Cardiac muscle cell (in vitro differentiated cells and primary cell): Measurements from ENCODE around the gene SGPL1. TPM values are rescaled to one million over a fixed set of nuclear protein-coding genes. Genes with fewer than 3 reads are reported as not detected.
"Not testable (repeated sequence)": the region's sequence is repeated elsewhere in the genome, so short reads cannot be mapped to it uniquely, and the experiment has no call there.

Experiments used
- DNase-seq, 2 donors: peaks; one replicate each; pipeline versions ENCODE4 v3.0.0 to v3.0.0-alpha.2; 2010 to 2017; ENCODE audit warnings: low read depth in 1 of 2, low spot score in 1 of 2
- H3K27ac ChIP-seq: fragments of 200-600 bp; sonication (generic); 2 replicates; pipeline ENCODE4 v1.5.1; 2016
- H3K27me3 ChIP-seq: fragments of 200-600 bp; sonication (generic); 2 replicates; pipeline ENCODE4 v1.6.0; 2016; ENCODE audit warnings: control low read depth
- H3K36me3 ChIP-seq: fragments of 200-600 bp; sonication (generic); 2 replicates; pipeline ENCODE4 v1.5.1; 2016; ENCODE audit warnings: control low read depth
- H3K4me1 ChIP-seq: fragments of 200-600 bp; sonication (generic); 2 replicates; pipeline ENCODE4 v1.8.1; 2017; ENCODE audit warnings: low read depth, mild to moderate bottlenecking, mixed run types
- H3K4me3 ChIP-seq: fragments of 200-600 bp; sonication (generic); 2 replicates; pipeline ENCODE4 v1.5.1; 2016; ENCODE audit warnings: mild to moderate bottlenecking
- H3K9me3 ChIP-seq: fragments of 200-600 bp; sonication (generic); 2 replicates; pipeline ENCODE4 v1.5.1; 2017; ENCODE audit warnings: low read depth, mild to moderate bottlenecking, control low read depth
- CTCF ChIP-seq: IDR thresholded peaks from 2 replicates; pipeline ENCODE4 v1.5.1; 2012; ENCODE audit warnings: low read depth, mild to moderate bottlenecking, low read length
- polyA plus RNA-seq: library from polyadenylated mRNA; unstranded; fragments of >200 nt; fragmentation: Nextera tagmentation; extraction: Ambion mirVana; gene quantifications from 2 replicates; pipeline ENCODE4 v1.2.1, GENCODE V29; 2016
- total RNA-seq: library from RNA; depleted of rRNA; stranded (reverse); fragments of >200 nt; gene quantifications from 2 replicates; pipeline ENCODE4 v1.2.3, GENCODE V29; 2016

SGPL1 gene
- total and polyA plus RNA-seq, 2 experiments from 2014 or later = 32.3 to 51.9 TPM

GRCh38 chr10:70918851-70919530 is 103.2 kb downstream of the SGPL1 start:
- Histone ChIP-seq H3K4me3 (no peak overlapping the region), H3K4me1 (no peaks in the 10 kb centered on the region), H3K27ac (no peak overlapping the region), H3K9me3 (no peaks in the 10 kb centered on the region), H3K36me3 (no peaks in the 10 kb centered on the region), H3K27me3 (no peaks in the 10 kb centered on the region)
- DNase-seq = no peak
- TF ChIP-seq CTCF = no peak

GRCh38 chr10:70919906-70920305 is 104.2 kb downstream of the SGPL1 start:
- not testable (repeated sequence) for DNase-seq, H3K27me3 ChIP-seq, H3K9me3 ChIP-seq, H3K36me3 ChIP-seq, H3K27ac ChIP-seq, H3K4me3 ChIP-seq, H3K4me1 ChIP-seq

- TF ChIP-seq CTCF = no peak
- no peak for DNase-seq
- Histone ChIP-seq H3K36me3 (no peaks in the 10 kb centered on the region), H3K27me3 (no peaks in the 10 kb centered on the region), H3K4me1 (no peaks in the 10 kb centered on the region), H3K27ac (no peak overlapping the region), H3K9me3 (no peaks in the 10 kb centered on the region), H3K4me3 (no peak overlapping the region)
Measured at GRCh38 chr10:70920519-70920918, 104.8 kb downstream of the SGPL1 start.

- H3K27me3 ChIP-seq = no peaks in the 10 kb centered on the region
- no peaks in the 10 kb centered on the region for H3K36me3 ChIP-seq
- TF ChIP-seq CTCF = no peak
Measured at GRCh38 chr10:70921285-70921684, 105.5 kb downstream of the SGPL1 start.

GRCh38 chr10:70923696-70924095 is 107.9 kb downstream of the SGPL1 start:
- Histone ChIP-seq H3K9me3 (no peaks in the 10 kb centered on the region), H3K4me3 (no peak overlapping the region), H3K27ac (no peak overlapping the region), H3K36me3 (no peaks in the 10 kb centered on the region), H3K27me3 (no peaks in the 10 kb centered on the region), H3K4me1 (no peaks in the 10 kb centered on the region)
- no peak for DNase-seq
- no peak for TF ChIP-seq CTCF

More at GRCh38 chr10:70921285-70921684, 105.5 kb downstream of the SGPL1 start:
- Histone ChIP-seq H3K9me3 (no peaks in the 10 kb centered on the region), H3K27ac (no peak overlapping the region), H3K4me3 (no peak overlapping the region), H3K4me1 (no peaks in the 10 kb centered on the region)
- DNase-seq = peak in 1 of 2 donors; percentile 32

GRCh38 chr10:70925377-70926225 is 109.9 kb downstream of the SGPL1 start:
- Histone ChIP-seq H3K27ac (no peak overlapping the region), H3K9me3 (no peaks in the 10 kb centered on the region), H3K36me3 (no peaks in the 10 kb centered on the region), H3K27me3 (no peaks in the 10 kb centered on the region), H3K4me3 (no peak overlapping the region), H3K4me1 (no peaks in the 10 kb centered on the region)
- peak; percentile 94 for TF ChIP-seq CTCF
- DNase-seq = peak; percentile 36 to 66
